Type B pancreatic cell (in vitro differentiated cells): Measurements from ENCODE around the gene TRPC1. TPM values are rescaled to one million over a fixed set of nuclear protein-coding genes. Genes with fewer than 3 reads are reported as not detected.
A peak's percentile ranks its signal among the peaks of the same experiment; 100 is the strongest.

Experiments used
- DNase-seq: peaks from one replicate; pipeline ENCODE4 v3.0.0; 2021; ENCODE audit warnings: mixed read lengths; ENCODE audit not compliant: unreplicated experiment; ENCODE audit errors: extremely low spot score
- H3K27ac Mint-ChIP-seq: 2 replicates; pipeline ENCODE4 v1.8.0; 2021; ENCODE audit warnings: mild to moderate bottlenecking, mixed read lengths
- H3K27me3 Mint-ChIP-seq: 2 replicates; pipeline ENCODE4 v1.8.0; 2021; ENCODE audit warnings: mixed read lengths
- H3K36me3 Mint-ChIP-seq: 2 replicates; pipeline ENCODE4 v1.8.0; 2021; ENCODE audit warnings: mixed read lengths
- H3K4me1 Mint-ChIP-seq: one replicate; pipeline ENCODE4 v1.8.0; 2021; ENCODE audit warnings: mixed read lengths; ENCODE audit not compliant: unreplicated experiment
- H3K4me3 Mint-ChIP-seq: 2 replicates; pipeline ENCODE4 v1.8.0; 2021; ENCODE audit warnings: mild to moderate bottlenecking, mixed read lengths
- H3K9me3 Mint-ChIP-seq: 2 replicates; pipeline ENCODE4 v1.8.0; 2021; ENCODE audit warnings: mixed read lengths
- total RNA-seq: library from RNA; stranded (reverse); gene quantifications from 2 replicates; pipeline ENCODE4 v1.2.1, GENCODE V29; 2021; ENCODE audit warnings: low replicate concordance
- TF ChIP-seq, protein P1 (sequence below): fragments of 200-600 bp; sonication (generic); conservative IDR thresholded peaks from 2 replicates; pipeline ENCODE4 v1.5.0; 2021; ENCODE audit warnings: antibody characterized with exemption, mild to moderate bottlenecking

TRPC1 gene
- total RNA-seq, 1 donor from 2014 or later = 11.7 TPM

DNA sequence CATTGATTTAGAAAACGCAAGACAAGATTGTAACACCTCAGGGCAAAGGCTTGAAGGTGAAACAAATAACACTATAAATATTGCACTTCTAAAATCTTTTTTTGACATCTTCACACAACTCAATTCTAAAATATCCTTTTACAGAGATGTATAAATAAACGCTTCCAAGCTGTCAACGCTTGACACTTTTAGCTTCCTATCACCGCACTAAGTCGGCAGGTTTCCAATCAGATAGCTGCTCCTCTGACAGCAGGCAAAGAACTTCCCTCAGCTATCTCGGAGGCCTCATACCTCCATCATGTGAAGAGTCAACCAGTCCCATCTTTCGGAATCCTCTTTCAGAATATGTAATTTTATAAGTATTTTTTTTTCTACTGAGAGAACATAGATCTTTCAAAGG is 94.1 kb downstream of the TRPC1 start:
- H3K27me3 Mint-ChIP-seq = no peaks in the 10 kb centered on the region
- no peaks in the 10 kb centered on the region for H3K9me3 Mint-ChIP-seq
- no peaks in the 10 kb centered on the region for H3K36me3 Mint-ChIP-seq
- H3K27ac Mint-ChIP-seq = no peak overlapping the region
- no peak overlapping the region for H3K4me3 Mint-ChIP-seq
- TF ChIP-seq, protein P1, sequence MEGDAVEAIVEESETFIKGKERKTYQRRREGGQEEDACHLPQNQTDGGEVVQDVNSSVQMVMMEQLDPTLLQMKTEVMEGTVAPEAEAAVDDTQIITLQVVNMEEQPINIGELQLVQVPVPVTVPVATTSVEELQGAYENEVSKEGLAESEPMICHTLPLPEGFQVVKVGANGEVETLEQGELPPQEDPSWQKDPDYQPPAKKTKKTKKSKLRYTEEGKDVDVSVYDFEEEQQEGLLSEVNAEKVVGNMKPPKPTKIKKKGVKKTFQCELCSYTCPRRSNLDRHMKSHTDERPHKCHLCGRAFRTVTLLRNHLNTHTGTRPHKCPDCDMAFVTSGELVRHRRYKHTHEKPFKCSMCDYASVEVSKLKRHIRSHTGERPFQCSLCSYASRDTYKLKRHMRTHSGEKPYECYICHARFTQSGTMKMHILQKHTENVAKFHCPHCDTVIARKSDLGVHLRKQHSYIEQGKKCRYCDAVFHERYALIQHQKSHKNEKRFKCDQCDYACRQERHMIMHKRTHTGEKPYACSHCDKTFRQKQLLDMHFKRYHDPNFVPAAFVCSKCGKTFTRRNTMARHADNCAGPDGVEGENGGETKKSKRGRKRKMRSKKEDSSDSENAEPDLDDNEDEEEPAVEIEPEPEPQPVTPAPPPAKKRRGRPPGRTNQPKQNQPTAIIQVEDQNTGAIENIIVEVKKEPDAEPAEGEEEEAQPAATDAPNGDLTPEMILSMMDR = no peak
- peaks cover 7% of the 10 kb centered on the region for H3K4me1 Mint-ChIP-seq
- DNase-seq = no peak

DNA sequence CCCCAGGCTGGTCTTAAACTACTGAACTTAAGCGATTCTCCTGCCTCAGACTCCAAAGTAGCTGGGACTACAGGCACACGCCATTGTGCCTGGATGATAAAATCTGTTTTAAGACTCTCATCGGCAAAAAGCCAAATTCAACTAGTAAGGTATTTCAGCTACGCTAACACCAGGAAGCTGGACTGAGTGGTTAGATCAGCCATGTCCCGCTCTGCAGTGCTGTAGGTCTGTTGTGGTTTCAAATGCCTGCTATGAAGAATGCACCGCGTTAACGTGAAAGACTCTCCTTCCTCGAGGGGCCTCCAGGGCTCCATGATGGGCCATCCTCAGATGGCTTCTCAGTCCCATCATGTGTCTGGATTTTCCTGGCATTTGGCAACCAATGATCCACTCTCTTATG is 94.8 kb downstream of the TRPC1 start:
- Mint-ChIP-seq H3K4me1 (peaks cover 11% of the 10 kb centered on the region), H3K36me3 (no peaks in the 10 kb centered on the region), H3K4me3 (no peak overlapping the region), H3K27ac (no peak overlapping the region), H3K9me3 (no peaks in the 10 kb centered on the region), H3K27me3 (no peaks in the 10 kb centered on the region)
- TF ChIP-seq, protein P1 = no peak
- no peak for DNase-seq

DNA sequence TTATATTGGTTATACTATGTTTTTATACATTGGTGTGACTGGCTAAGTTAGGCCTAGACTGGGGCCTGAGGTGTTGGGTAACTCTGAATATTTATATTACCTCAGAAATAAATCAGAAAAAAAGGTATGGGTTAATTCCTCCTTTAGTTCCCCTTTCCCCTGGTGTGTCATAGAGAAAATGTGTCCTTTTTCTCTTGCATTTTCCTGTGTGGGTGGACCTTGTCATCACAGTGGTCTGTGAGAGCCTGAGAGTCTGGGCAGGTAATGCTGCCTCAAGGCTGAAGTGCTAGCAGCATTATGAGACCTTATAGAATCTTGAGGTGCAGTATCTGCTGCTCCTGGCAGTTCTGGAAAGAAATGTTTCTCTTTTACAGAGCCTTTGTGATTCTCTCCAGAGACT is 95.3 kb downstream of the TRPC1 start:
- Mint-ChIP-seq H3K9me3 (no peaks in the 10 kb centered on the region), H3K27me3 (no peaks in the 10 kb centered on the region), H3K27ac (no peak overlapping the region), H3K4me1 (peaks cover 13% of the 10 kb centered on the region), H3K36me3 (no peaks in the 10 kb centered on the region), H3K4me3 (no peak overlapping the region)
- DNase-seq = no peak
- TF ChIP-seq, protein P1 = no peak

DNA sequence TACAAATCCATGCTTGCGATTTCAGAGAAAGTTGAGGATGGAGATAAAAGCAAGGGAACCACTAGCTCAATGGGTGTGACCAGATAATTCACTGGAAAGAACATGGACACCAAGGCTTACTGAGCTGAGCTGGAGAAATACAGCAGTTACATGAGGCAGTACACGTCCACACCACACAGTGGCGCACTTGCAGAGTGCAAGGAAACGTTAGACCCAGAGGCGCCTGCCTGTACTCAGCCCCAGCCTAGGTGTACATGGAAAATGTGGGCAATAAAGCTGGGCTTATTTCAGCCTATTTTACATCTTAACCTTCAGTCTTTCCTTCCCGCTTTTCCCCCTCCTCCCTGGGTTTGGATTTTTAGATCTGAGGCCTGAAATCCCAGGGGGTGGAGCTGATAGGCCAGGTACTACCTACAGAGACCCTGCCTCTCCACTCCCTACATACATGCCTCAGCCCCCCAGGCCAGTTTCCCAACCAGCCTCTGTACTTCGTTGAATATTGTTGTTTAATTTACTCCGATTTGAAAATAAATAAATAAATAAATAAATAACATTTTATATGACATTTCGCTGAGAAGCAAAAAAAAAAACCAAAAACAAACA is 105.0 kb downstream of the TRPC1 start:
- TF ChIP-seq, protein P1 = peak; percentile 92
- no peaks in the 10 kb centered on the region for H3K9me3 Mint-ChIP-seq
- no peak overlapping the region for H3K4me3 Mint-ChIP-seq
- peak; percentile 77 for DNase-seq
- peaks cover 11% of the 10 kb centered on the region for H3K27me3 Mint-ChIP-seq
- H3K36me3 Mint-ChIP-seq = peaks cover 3% of the 10 kb centered on the region
- peaks cover under 1% of the 10 kb centered on the region for H3K4me1 Mint-ChIP-seq
- H3K27ac Mint-ChIP-seq = peak overlapping the region; percentile 30

DNA sequence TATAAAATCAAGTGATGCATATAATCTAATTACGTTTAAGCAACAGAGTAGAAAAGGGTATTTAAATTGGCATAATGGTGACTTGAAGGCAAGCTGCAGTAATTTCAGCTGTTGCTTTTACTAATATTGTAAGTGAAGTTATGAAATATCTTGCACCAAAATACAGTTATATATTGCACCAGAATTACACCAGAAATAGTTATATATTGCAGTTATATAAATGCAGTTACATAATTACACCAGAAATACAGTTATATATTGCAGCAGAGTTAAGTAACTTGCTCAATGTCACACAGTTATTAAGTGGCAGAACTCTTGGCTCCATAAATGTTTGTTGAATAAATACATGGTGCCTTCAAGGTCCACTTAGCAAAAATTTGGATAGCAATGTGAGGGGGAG is 113.7 kb downstream of the TRPC1 start:
- DNase-seq = no peak
- H3K36me3 Mint-ChIP-seq = no peaks in the 10 kb centered on the region
- no peaks in the 10 kb centered on the region for H3K4me1 Mint-ChIP-seq
- no peaks in the 10 kb centered on the region for H3K27me3 Mint-ChIP-seq
- TF ChIP-seq, protein P1 = no peak
- H3K27ac Mint-ChIP-seq = no peak overlapping the region
- H3K4me3 Mint-ChIP-seq = no peak overlapping the region
- no peaks in the 10 kb centered on the region for H3K9me3 Mint-ChIP-seq

DNA sequence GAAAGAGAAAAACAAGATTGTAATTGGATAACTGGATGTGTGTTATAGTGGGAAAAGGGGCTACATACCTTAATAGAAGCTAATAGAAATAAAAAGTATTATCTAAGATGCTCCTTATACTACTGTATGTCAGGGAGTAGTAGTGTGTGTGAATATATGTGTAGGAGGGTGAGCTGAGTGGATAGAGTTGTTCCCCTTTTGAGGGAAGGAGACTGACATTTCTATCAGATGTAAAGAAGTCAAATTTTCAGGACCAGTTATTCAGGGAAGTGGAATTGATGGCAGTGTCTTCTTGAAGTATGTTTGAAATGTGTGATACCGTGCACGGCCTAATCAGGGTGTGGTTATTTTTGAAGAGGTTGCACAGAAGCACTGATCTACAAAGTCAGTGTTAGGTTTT is 116.0 kb downstream of the TRPC1 start:
- Mint-ChIP-seq H3K9me3 (no peaks in the 10 kb centered on the region), H3K27me3 (no peaks in the 10 kb centered on the region), H3K4me1 (no peaks in the 10 kb centered on the region), H3K27ac (no peak overlapping the region), H3K36me3 (peaks cover 3% of the 10 kb centered on the region), H3K4me3 (no peak overlapping the region)
- TF ChIP-seq, protein P1 = no peak
- DNase-seq = no peak
